ENCODE results near the gene PDE7B.

GRCh38 chr6:136012943-136013342 lies 161.4 kb downstream of the PDE7B start:
- TF ChIP-seq, protein P1, sequence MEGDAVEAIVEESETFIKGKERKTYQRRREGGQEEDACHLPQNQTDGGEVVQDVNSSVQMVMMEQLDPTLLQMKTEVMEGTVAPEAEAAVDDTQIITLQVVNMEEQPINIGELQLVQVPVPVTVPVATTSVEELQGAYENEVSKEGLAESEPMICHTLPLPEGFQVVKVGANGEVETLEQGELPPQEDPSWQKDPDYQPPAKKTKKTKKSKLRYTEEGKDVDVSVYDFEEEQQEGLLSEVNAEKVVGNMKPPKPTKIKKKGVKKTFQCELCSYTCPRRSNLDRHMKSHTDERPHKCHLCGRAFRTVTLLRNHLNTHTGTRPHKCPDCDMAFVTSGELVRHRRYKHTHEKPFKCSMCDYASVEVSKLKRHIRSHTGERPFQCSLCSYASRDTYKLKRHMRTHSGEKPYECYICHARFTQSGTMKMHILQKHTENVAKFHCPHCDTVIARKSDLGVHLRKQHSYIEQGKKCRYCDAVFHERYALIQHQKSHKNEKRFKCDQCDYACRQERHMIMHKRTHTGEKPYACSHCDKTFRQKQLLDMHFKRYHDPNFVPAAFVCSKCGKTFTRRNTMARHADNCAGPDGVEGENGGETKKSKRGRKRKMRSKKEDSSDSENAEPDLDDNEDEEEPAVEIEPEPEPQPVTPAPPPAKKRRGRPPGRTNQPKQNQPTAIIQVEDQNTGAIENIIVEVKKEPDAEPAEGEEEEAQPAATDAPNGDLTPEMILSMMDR (IDR thresholded peaks at IDR 0.05; ENCODE audit: insufficient read depth, low read length): no peak
- TF ChIP-seq, protein P2, sequence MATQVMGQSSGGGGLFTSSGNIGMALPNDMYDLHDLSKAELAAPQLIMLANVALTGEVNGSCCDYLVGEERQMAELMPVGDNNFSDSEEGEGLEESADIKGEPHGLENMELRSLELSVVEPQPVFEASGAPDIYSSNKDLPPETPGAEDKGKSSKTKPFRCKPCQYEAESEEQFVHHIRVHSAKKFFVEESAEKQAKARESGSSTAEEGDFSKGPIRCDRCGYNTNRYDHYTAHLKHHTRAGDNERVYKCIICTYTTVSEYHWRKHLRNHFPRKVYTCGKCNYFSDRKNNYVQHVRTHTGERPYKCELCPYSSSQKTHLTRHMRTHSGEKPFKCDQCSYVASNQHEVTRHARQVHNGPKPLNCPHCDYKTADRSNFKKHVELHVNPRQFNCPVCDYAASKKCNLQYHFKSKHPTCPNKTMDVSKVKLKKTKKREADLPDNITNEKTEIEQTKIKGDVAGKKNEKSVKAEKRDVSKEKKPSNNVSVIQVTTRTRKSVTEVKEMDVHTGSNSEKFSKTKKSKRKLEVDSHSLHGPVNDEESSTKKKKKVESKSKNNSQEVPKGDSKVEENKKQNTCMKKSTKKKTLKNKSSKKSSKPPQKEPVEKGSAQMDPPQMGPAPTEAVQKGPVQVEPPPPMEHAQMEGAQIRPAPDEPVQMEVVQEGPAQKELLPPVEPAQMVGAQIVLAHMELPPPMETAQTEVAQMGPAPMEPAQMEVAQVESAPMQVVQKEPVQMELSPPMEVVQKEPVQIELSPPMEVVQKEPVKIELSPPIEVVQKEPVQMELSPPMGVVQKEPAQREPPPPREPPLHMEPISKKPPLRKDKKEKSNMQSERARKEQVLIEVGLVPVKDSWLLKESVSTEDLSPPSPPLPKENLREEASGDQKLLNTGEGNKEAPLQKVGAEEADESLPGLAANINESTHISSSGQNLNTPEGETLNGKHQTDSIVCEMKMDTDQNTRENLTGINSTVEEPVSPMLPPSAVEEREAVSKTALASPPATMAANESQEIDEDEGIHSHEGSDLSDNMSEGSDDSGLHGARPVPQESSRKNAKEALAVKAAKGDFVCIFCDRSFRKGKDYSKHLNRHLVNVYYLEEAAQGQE (IDR thresholded peaks at IDR 0.05; ENCODE audit: insufficient replicate concordance, low read depth): no peak
